Breast epithelium (tissue), 3 donors: ENCODE measurements around the gene DIS3L2.
"Not testable (repeated sequence)": the region's sequence is repeated elsewhere in the genome, so short reads cannot be mapped to it uniquely, and the experiment has no call there.

ENCODE experiments used
- POLR2A ChIP-seq: fragments of 450-650 bp; IDR thresholded peaks from one replicate; pipeline ENCODE4 v1.6.1; 2016; ENCODE audit warnings: antibody characterized with exemption, mild to moderate bottlenecking, moderate library complexity
- POLR2AphosphoS5 ChIP-seq, 3 donors: sonication (generic); formaldehyde crosslinking; IDR thresholded peaks; one replicate each; pipeline ENCODE4 v1.6.1; 2017; ENCODE audit warnings: antibody characterized with exemption in 3 of 3
- TF ChIP-seq, protein P1 (sequence below), 3 donors: fragments of 450-650 bp; IDR thresholded peaks; one replicate each; pipeline ENCODE4 v1.5.1; 2016 to 2017; ENCODE audit warnings: antibody characterized with exemption in 3 of 3, mild to moderate bottlenecking in 3 of 3, moderate library complexity in 3 of 3

DNA sequence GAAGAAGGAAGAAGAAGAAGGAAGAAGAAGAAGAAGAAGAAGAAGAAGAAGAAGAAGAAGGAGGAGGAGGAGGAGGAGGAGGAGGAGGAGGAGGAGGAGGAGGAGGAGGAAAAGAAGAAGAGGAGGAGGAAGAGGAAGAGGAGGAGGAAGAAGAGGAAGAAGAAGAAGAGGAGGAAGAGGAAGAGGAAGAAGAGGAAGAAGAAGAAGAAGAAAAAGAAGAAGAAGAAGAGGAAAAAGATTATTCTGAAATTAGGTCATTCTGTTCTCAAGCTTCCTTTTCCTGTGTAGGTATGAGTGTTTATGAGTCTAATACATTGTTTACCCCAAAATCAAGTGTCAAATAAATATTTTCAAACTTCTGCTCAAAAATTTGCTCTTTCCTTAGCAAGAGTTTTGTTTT is 423.5 kb downstream of the DIS3L2 start:
- not testable (repeated sequence) for TF ChIP-seq POLR2A; POLR2AphosphoS5 (IDR thresholded peaks at IDR 0.05)
- TF ChIP-seq, protein P1, sequence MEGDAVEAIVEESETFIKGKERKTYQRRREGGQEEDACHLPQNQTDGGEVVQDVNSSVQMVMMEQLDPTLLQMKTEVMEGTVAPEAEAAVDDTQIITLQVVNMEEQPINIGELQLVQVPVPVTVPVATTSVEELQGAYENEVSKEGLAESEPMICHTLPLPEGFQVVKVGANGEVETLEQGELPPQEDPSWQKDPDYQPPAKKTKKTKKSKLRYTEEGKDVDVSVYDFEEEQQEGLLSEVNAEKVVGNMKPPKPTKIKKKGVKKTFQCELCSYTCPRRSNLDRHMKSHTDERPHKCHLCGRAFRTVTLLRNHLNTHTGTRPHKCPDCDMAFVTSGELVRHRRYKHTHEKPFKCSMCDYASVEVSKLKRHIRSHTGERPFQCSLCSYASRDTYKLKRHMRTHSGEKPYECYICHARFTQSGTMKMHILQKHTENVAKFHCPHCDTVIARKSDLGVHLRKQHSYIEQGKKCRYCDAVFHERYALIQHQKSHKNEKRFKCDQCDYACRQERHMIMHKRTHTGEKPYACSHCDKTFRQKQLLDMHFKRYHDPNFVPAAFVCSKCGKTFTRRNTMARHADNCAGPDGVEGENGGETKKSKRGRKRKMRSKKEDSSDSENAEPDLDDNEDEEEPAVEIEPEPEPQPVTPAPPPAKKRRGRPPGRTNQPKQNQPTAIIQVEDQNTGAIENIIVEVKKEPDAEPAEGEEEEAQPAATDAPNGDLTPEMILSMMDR (IDR thresholded peaks at IDR 0.05): not testable (repeated sequence)
